GM12875 (cell line): ENCODE data around the gene NUP214.
"Not testable (repeated sequence)": the region's sequence is repeated elsewhere in the genome, so short reads cannot be mapped to it uniquely, and the experiment has no call there.

Source experiments
- H3K4me3 ChIP-seq: one replicate; pipeline ENCODE4 v1.5.1; 2011; ENCODE audit warnings: low read depth, low read length, control low read depth
- TF ChIP-seq, protein P1 (sequence below): IDR thresholded peaks from 2 replicates; pipeline ENCODE4 v1.5.1; 2011; ENCODE audit warnings: low read depth, mild to moderate bottlenecking, control low read depth, inconsistent platforms, low read length, moderate library complexity, borderline replicate concordance; ENCODE audit not compliant: insufficient read depth

NUP214 gene

DNA sequence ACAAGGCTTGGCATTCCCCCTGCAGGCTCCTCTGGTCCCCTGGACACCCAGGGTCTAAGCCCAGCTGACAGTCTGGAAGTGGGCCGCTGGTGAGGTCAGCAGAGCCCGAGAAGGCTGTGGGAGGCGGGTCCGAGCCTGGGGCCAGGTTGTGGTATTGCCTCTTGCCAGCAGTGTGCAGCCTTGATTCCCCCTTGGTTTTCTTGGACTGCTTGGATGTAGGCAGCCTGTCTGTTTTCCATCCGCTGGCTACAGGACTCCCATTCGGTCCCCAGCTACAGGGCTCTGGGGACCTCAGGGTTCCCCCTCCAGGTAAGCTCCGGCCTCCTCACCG lies 27.5 kb upstream of the NUP214 start:
- TF ChIP-seq, protein P1, sequence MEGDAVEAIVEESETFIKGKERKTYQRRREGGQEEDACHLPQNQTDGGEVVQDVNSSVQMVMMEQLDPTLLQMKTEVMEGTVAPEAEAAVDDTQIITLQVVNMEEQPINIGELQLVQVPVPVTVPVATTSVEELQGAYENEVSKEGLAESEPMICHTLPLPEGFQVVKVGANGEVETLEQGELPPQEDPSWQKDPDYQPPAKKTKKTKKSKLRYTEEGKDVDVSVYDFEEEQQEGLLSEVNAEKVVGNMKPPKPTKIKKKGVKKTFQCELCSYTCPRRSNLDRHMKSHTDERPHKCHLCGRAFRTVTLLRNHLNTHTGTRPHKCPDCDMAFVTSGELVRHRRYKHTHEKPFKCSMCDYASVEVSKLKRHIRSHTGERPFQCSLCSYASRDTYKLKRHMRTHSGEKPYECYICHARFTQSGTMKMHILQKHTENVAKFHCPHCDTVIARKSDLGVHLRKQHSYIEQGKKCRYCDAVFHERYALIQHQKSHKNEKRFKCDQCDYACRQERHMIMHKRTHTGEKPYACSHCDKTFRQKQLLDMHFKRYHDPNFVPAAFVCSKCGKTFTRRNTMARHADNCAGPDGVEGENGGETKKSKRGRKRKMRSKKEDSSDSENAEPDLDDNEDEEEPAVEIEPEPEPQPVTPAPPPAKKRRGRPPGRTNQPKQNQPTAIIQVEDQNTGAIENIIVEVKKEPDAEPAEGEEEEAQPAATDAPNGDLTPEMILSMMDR: no peak
- no peak overlapping the region for H3K4me3 ChIP-seq

DNA sequence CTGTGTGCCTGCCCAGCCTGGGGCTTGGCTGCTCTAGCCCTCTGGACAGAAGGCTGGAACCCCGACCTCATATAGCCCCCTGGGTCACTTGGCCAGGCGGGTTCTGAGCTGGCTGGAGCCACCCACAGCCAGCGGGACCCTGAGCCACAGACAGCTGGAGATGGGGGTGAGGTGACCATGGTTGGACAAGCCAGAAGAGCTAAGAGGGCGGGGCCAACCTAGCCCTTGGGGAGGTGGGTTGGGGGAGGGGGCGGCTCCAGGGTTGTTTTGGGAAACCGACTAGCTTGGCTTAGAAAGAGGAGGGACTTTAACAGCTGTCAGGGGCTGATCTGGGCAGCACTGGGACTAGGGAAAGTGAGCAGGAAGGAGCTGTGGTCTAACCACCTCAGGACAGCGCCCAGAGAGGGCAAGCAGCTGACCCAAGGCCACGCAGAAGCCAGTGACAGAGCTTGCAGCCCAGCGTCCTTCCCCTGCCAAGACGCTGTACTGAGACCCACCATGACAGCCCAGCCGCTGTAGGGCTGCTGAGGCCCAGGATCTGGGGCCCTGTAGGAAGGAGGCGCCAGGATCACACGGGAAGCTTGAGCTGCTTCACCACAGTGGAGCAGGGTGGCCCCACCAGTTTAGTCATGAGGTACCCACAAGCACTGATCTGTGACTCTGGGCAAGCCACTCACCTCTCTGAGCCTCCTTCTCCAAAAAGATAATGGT lies 26.8 kb upstream of the NUP214 start:
- TF ChIP-seq, protein P1: no peak
- no peak overlapping the region for H3K4me3 ChIP-seq

GRCh38 chr9:131099102-131099606 lies 26.2 kb upstream of the NUP214 start:
- no peak overlapping the region for H3K4me3 ChIP-seq
- TF ChIP-seq, protein P1: no peak

GRCh38 chr9:131099845-131100244 lies 25.5 kb upstream of the NUP214 start:
- H3K4me3 ChIP-seq: not testable (repeated sequence)

DNA sequence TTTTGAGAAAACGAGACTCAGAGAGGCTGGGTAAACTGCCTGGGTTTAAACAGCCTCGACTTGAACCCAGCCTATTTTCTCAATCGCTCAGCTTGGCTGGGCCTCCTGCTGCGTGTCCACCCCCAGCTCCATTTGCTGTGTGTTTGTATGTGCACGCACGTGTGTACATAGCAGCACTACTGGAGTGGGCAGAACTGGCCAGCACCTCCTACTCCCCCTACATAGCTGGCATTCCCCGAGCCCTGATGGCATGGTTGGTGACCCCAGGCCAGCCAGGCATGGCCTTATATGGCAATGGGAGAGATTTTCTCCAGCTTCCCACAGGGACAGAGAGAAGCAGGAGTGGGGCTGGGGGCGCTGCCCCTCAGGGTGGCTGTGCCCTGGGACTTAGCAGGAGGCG lies 24.9 kb upstream of the NUP214 start:
- TF ChIP-seq, protein P1: no peak
- H3K4me3 ChIP-seq: no peak overlapping the region

DNA sequence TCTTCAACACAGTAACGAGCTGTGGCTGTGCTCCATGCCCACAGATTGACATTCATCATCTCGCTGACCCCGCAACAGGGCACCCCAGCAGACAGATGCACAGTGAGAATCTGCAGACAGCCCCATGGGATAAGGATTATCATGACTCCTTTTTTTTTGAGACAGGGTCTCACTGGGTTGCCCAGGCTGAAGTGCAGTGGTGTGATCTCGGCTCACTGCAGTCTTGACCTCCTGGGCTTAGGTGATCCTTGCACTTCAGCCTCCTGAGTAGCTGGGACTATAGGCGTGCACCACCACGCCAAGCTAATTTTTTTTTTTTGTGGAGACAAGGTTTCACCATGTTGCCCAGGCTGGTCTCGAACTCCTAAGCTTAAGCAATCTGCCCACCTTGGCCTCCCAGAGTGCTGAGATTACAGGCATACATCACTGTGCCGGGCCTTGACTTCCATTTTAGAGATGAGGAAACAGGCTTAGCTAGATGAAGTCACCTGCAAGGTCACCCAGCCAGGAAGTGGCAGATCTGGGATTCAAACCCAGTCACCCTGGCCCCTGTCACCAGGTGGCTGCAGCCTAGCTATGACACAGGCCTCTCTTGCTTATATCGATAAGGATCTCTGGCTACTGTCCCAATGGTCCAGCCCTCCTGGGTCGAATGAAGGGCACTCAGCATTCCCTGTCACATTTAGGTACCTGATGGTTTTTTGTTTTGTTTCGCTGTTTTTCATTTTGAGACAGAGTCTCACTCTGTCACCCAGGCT lies 24.0 kb upstream of the NUP214 start:
- TF ChIP-seq, protein P1: no peak
- no peak overlapping the region for H3K4me3 ChIP-seq

DNA sequence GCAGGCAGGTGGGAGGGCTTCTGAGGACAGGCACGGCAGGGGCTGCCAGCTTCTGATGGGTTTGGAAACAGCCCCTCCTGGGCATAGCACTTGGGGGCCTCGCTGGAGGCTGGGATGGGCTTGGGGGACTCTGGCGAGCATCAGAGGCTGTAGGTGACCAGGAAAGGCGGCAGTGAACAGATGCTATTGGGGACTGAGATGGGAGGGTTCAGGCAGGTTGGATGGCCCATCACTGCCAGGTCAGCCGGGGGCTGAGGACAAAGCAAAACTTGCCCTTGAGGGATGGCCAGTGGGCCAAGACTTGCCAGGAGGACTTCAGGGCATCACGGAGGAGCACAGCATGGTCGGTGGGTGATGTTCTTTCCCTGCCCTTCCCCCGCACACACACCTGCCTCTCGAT lies 22.4 kb upstream of the NUP214 start:
- TF ChIP-seq, protein P1: no peak
- H3K4me3 ChIP-seq: no peak overlapping the region
